IMR-90 (cell line): ENCODE measurements around the gene RGS9. TPM values are rescaled to one million over a fixed set of nuclear protein-coding genes. Genes with fewer than 3 reads are reported as not detected.

Experiments
- ATAC-seq: fragments of 200-7000 bp; cut with Tn5 transposase; 2 replicates; pipeline ENCODE4 v1.9.1; 2020; ENCODE audit warnings: low read depth, mild to moderate bottlenecking, moderate library complexity
- BruUV-seq: library from RNA; stranded (reverse); fragments of 400-500 nt; replicated peaks from 2 replicates; lab custom pipeline; 2021; lab: Mats Ljungman, UMichigan
- CTCF ChIA-PET: fragments of 300-600 bp; formaldehyde crosslinking; extraction: SDS; loops from one replicate; lab custom pipeline; 2021; ENCODE audit warnings: antibody characterized with exemption; lab: Yijun Ruan, JAX
- POLR2A ChIA-PET: fragments of 300-600 bp; sonication (Branson Sonifier 250); formaldehyde crosslinking; loops from one replicate; lab custom pipeline; 2022; ENCODE audit warnings: antibody characterized with exemption; ENCODE audit not compliant: unreplicated experiment; lab: Charles Lee
- DNase-seq: peaks from one replicate; pipeline ENCODE4 v3.0.0; 2013
- H2AFZ ChIP-seq: replicated peaks from 2 replicates; pipeline ENCODE3; 2013; ENCODE audit warnings: low read length, mild to moderate bottlenecking; ENCODE audit not compliant: poor library complexity
- H2AK5ac ChIP-seq: 2 replicates; pipeline ENCODE4 v1.6.1; 2013; ENCODE audit warnings: low read depth, low read length, inconsistent platforms
- H2AK9ac ChIP-seq: replicated peaks from 2 replicates; pipeline ENCODE3; 2013; ENCODE audit warnings: mild to moderate bottlenecking, low read depth, low read length, moderate library complexity; ENCODE audit not compliant: poor library complexity
- H2BK120ac ChIP-seq: 2 replicates; pipeline ENCODE4 v1.6.1; 2013; ENCODE audit warnings: low read depth, low read length, inconsistent platforms
- H2BK15ac ChIP-seq: 3 replicates; pipeline ENCODE4 v1.6.1; 2013; ENCODE audit warnings: low read depth, low read length, inconsistent platforms
- H2BK20ac ChIP-seq: 2 replicates; pipeline ENCODE4 v1.6.1; 2013; ENCODE audit warnings: low read depth, mild to moderate bottlenecking, inconsistent platforms, low read length, moderate library complexity
- H2BK5ac ChIP-seq: 2 replicates; pipeline ENCODE4 v1.6.1; 2013; ENCODE audit warnings: mild to moderate bottlenecking, low read depth, low read length, inconsistent platforms; ENCODE audit not compliant: poor library complexity, severe bottlenecking
- H3K14ac ChIP-seq: replicated peaks from 2 replicates; pipeline ENCODE4 v1.6.1; 2013; ENCODE audit warnings: low read depth, low read length, inconsistent platforms
- H3K18ac ChIP-seq: 2 replicates; pipeline ENCODE4 v1.6.1; 2013; ENCODE audit warnings: low read depth, low read length, control low read depth
- H3K23ac ChIP-seq: 2 replicates; pipeline ENCODE4 v1.6.1; 2013; ENCODE audit warnings: low read depth, low read length, inconsistent platforms
- H3K27ac ChIP-seq: 2 replicates; pipeline ENCODE4 v1.5.1; 2013; ENCODE audit warnings: mild to moderate bottlenecking, control low read depth, low read length; ENCODE audit not compliant: insufficient read depth
- H3K27me3 ChIP-seq: 2 replicates; pipeline ENCODE4 v1.6.1; 2013; ENCODE audit warnings: low read length; ENCODE audit not compliant: control insufficient read depth, insufficient read depth
- H3K36me3 ChIP-seq: 2 replicates; pipeline ENCODE4 v1.6.1; 2013; ENCODE audit warnings: low read length, mixed read lengths; ENCODE audit not compliant: control insufficient read depth, insufficient read depth
- H3K4ac ChIP-seq: 2 replicates; pipeline ENCODE4 v1.6.1; 2013; ENCODE audit warnings: low read depth, low read length, inconsistent platforms
- H3K4me1 ChIP-seq: 2 replicates; pipeline ENCODE4 v1.6.1; 2013; ENCODE audit warnings: low read length, mixed read lengths; ENCODE audit not compliant: control insufficient read depth, insufficient read depth
- H3K4me2 ChIP-seq: 2 replicates; pipeline ENCODE4 v1.6.1; 2013; ENCODE audit warnings: low read depth, mild to moderate bottlenecking, control low read depth, low read length, moderate library complexity
- H3K4me3 ChIP-seq: 2 replicates; pipeline ENCODE4 v1.5.1; 2013; ENCODE audit warnings: low read depth, mild to moderate bottlenecking, control low read depth, low read length, moderate library complexity; ENCODE audit not compliant: insufficient read depth
- H3K56ac ChIP-seq: 2 replicates; pipeline ENCODE4 v1.6.1; 2013; ENCODE audit warnings: low read length, inconsistent platforms; ENCODE audit not compliant: insufficient read depth; ENCODE audit errors: extremely low read depth
- H3K79me1 ChIP-seq, 2 experiments: 2 replicates each; pipeline ENCODE4 v1.6.1; 2013; ENCODE audit warnings: low read length in 2 of 2, inconsistent platforms in 1 of 2, low read depth in 1 of 2
- H3K9ac ChIP-seq: 2 replicates; pipeline ENCODE4 v1.6.1; 2013; ENCODE audit warnings: low read depth, low read length, control low read depth
- H3K9me1 ChIP-seq: 2 replicates; pipeline ENCODE4 v1.6.1; 2013; ENCODE audit warnings: low read length, inconsistent platforms; ENCODE audit not compliant: insufficient read depth
- H3K9me3 ChIP-seq: 2 replicates; pipeline ENCODE4 v1.6.1; 2013; ENCODE audit warnings: low read length; ENCODE audit not compliant: control insufficient read depth, insufficient read depth
- H4K20me1 ChIP-seq: 2 replicates; pipeline ENCODE4 v1.6.1; 2013; ENCODE audit warnings: low read length, inconsistent platforms; ENCODE audit not compliant: insufficient read depth
- H4K5ac ChIP-seq: 2 replicates; pipeline ENCODE4 v1.6.1; 2013; ENCODE audit warnings: mild to moderate bottlenecking, low read depth, low read length, control low read depth
- H4K8ac ChIP-seq, 2 experiments: 2 replicates each; pipeline ENCODE4 v1.6.1; 2013; ENCODE audit warnings: low read depth in 2 of 2, low read length in 2 of 2, control low read depth in 1 of 2, inconsistent platforms in 1 of 2
- H4K91ac ChIP-seq: 2 replicates; pipeline ENCODE4 v1.6.1; 2013; ENCODE audit warnings: low read depth, low read length, inconsistent platforms; ENCODE audit not compliant: insufficient read depth
- BHLHE40 ChIP-seq: fragments of 150-350 bp; IDR thresholded peaks from 2 replicates; pipeline ENCODE4 v1.6.1; 2016; ENCODE audit warnings: mild to moderate bottlenecking, low read depth, low read length
- CEBPB ChIP-seq: IDR thresholded peaks from 2 replicates; pipeline ENCODE4 v1.6.1; 2012; ENCODE audit warnings: low read depth, low read length, improper control_type of control experiment
- CHD1 ChIP-seq: IDR thresholded peaks from 2 replicates; pipeline ENCODE4 v1.6.1; 2012; ENCODE audit warnings: low read depth, low read length, improper control_type of control experiment
- FOS ChIP-seq: fragments of 150-350 bp; IDR thresholded peaks from 2 replicates; pipeline ENCODE4 v1.6.1; 2016; ENCODE audit warnings: low read depth, low read length
- MAFK ChIP-seq: IDR thresholded peaks from 2 replicates; pipeline ENCODE4 v1.6.1; 2012; ENCODE audit warnings: low read depth, low read length, improper control_type of control experiment
- MAZ ChIP-seq: IDR thresholded peaks from 2 replicates; pipeline ENCODE4 v1.6.1; 2012; ENCODE audit warnings: low read depth, mild to moderate bottlenecking, low read length, improper control_type of control experiment, moderate library complexity, borderline replicate concordance
- MXI1 ChIP-seq: IDR thresholded peaks from 2 replicates; pipeline ENCODE4 v1.6.1; 2012; ENCODE audit warnings: low read depth, mild to moderate bottlenecking, low read length, moderate library complexity, borderline replicate concordance
- NFE2L2 ChIP-seq: fragments of 150-350 bp; IDR thresholded peaks from 2 replicates; pipeline ENCODE4 v1.6.1; 2016; ENCODE audit warnings: low read depth, mild to moderate bottlenecking, low read length
- POLR2A ChIP-seq: IDR thresholded peaks from 2 replicates; pipeline ENCODE4 v1.6.1; 2012; ENCODE audit warnings: mild to moderate bottlenecking, low read depth, low read length
- RAD21 ChIP-seq: IDR thresholded peaks from 2 replicates; pipeline ENCODE4 v1.6.1; 2012; ENCODE audit warnings: low read length, improper control_type of control experiment
- RCOR1 ChIP-seq: IDR thresholded peaks from 2 replicates; pipeline ENCODE4 v1.6.1; 2012; ENCODE audit warnings: mild to moderate bottlenecking, low read length, improper control_type of control experiment; ENCODE audit not compliant: insufficient replicate concordance
- RFX5 ChIP-seq: IDR thresholded peaks from 2 replicates; pipeline ENCODE4 v1.8.0; 2012; ENCODE audit warnings: low read depth, mild to moderate bottlenecking, low read length, moderate library complexity
- SMC3 ChIP-seq: fragments of 150-350 bp; IDR thresholded peaks from 2 replicates; pipeline ENCODE4 v1.6.1; 2016; ENCODE audit warnings: low read depth, mild to moderate bottlenecking, antibody characterized with exemption, low read length, moderate library complexity
- WGBS, 2 experiments: methylation state at CpG; one replicate each; pipeline versions ENCODE4 v1.1.5 to v1.1.7; 2013; ENCODE audit warnings: missing lambda C conversion rate in 2 of 2; ENCODE audit not compliant: insufficient read length in 1 of 2; ENCODE audit errors: extremely low coverage in 2 of 2; 5-methylcytosine and 5-hydroxymethylcytosine counted together
- dilution Hi-C: fragments of 300-500 bp; cut with HindIII; formaldehyde crosslinking; loops from one replicate; pipeline ENCODE4 v1.14.3; 2018; ENCODE audit warnings: low sequenced_read_pairs; ENCODE audit not compliant: unreplicated experiment
- in situ Hi-C: fragments of 300-500 bp; cut with MboI; formaldehyde crosslinking; loops from 3 replicates; pipeline ENCODE4 v1.14.3; 2019; ENCODE audit warnings: low sequenced_read_pairs, inconsistent platforms, mixed read lengths
- intact Hi-C: fragments of 100-400 bp; cut with micrococcal nuclease; formaldehyde crosslinking; loops from 2 replicates; pipeline ENCODE4 v1.10.0; 2022
- polyA plus RNA-seq, 3 experiments: library from polyadenylated mRNA; depleted of rRNA; stranded (reverse); fragments of >200 nt; gene quantifications; 2 replicates each; pipeline ENCODE4 v1.2.3, GENCODE V29; 2012; ENCODE audit warnings: low replicate concordance in 1 of 3
- total RNA-seq: library from RNA; depleted of rRNA; stranded (reverse); fragments of >200 nt; gene quantifications from 2 replicates; pipeline ENCODE4 v1.2.3, GENCODE V29; 2012
- TF ChIP-seq, protein P1 (sequence below): fragments of 150-350 bp; IDR thresholded peaks from 2 replicates; pipeline ENCODE4 v1.6.1; 2017; ENCODE audit warnings: mild to moderate bottlenecking, antibody characterized with exemption, low read length, low read depth
- TF ChIP-seq, protein P2 (sequence below): fragments of 150-350 bp; IDR thresholded peaks from 2 replicates; pipeline ENCODE4 v1.6.1; 2016; ENCODE audit warnings: low read depth, mild to moderate bottlenecking, low read length, moderate library complexity, borderline replicate concordance
- TF ChIP-seq, protein P3 (sequence below): conservative IDR thresholded peaks from 2 replicates; pipeline ENCODE4 v1.5.1; 2012; ENCODE audit warnings: mild to moderate bottlenecking, low read depth, low read length, improper control_type of control experiment

RGS9 gene
- total and polyA plus RNA-seq, 2 of the 4 experiments (the other 2 are of a cell fraction) = 0.90 to 1.1 TPM

DNA sequence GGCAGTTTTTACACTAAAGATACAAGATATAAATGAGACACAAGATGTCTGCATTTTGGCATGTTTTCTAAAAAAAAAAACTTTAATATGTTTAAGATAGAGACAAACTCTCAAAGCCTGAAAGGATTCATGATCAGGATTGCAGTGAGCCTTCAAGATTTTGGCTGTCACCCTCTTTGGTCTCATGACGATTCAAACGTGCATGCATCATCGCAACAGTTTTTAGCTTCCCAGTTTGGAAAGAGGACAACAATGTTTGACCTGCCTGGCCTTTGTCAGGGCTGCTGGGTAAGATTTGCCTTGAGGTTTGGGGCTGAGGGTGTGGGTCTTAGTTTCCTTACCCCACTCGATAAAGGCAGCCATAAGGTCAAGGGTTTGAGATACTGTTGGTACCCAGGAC is 134.1 kb downstream of the RGS9 start:
- no peak overlapping the region for H2AFZ ChIP-seq
- POLR2A ChIA-PET = no interaction called here

More for the DNA sequence above, 134.1 kb downstream of the RGS9 start:
- DNase-seq (no peak), ATAC-seq (no peak)
- H4K8ac ChIP-seq = no peak overlapping the region
- H2AK9ac ChIP-seq = no peak overlapping the region
- no peaks in the 10 kb centered on the region for H4K20me1 ChIP-seq
- no peak overlapping the region for H3K4me3 ChIP-seq
- peaks cover 3% of the 10 kb centered on the region for H3K27me3 ChIP-seq
- H2AK5ac ChIP-seq = no peak overlapping the region
- no peak overlapping the region for H3K4ac ChIP-seq
- H2BK20ac ChIP-seq = no peak overlapping the region
- H2BK15ac ChIP-seq = no peak overlapping the region
- intact Hi-C loops (no loop called here), dilution Hi-C loops (no loop called here), in situ Hi-C loops (no loop called here)
- no peak overlapping the region for H3K9ac ChIP-seq
- no peak overlapping the region for H4K91ac ChIP-seq
- BruUV-seq = no TSS peak
- H3K9me1 ChIP-seq = no peaks in the 10 kb centered on the region
- TF ChIP-seq RFX5 = no peak
- TF ChIP-seq MAZ = no peak
- TF ChIP-seq CEBPB = no peak
- TF ChIP-seq, protein P1, sequence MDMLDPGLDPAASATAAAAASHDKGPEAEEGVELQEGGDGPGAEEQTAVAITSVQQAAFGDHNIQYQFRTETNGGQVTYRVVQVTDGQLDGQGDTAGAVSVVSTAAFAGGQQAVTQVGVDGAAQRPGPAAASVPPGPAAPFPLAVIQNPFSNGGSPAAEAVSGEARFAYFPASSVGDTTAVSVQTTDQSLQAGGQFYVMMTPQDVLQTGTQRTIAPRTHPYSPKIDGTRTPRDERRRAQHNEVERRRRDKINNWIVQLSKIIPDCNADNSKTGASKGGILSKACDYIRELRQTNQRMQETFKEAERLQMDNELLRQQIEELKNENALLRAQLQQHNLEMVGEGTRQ = no peak
- no peak for TF ChIP-seq MAFK
- TF ChIP-seq RCOR1 = no peak
- no peak for TF ChIP-seq MXI1
- TF ChIP-seq, protein P2, sequence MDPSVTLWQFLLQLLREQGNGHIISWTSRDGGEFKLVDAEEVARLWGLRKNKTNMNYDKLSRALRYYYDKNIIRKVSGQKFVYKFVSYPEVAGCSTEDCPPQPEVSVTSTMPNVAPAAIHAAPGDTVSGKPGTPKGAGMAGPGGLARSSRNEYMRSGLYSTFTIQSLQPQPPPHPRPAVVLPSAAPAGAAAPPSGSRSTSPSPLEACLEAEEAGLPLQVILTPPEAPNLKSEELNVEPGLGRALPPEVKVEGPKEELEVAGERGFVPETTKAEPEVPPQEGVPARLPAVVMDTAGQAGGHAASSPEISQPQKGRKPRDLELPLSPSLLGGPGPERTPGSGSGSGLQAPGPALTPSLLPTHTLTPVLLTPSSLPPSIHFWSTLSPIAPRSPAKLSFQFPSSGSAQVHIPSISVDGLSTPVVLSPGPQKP = no peak
- TF ChIP-seq NFE2L2 = no peak
- TF ChIP-seq RAD21 = no peak
- TF ChIP-seq POLR2A = no peak
- TF ChIP-seq SMC3 = no peak
- TF ChIP-seq BHLHE40 = no peak
- no peak for TF ChIP-seq FOS
- TF ChIP-seq, protein P3, sequence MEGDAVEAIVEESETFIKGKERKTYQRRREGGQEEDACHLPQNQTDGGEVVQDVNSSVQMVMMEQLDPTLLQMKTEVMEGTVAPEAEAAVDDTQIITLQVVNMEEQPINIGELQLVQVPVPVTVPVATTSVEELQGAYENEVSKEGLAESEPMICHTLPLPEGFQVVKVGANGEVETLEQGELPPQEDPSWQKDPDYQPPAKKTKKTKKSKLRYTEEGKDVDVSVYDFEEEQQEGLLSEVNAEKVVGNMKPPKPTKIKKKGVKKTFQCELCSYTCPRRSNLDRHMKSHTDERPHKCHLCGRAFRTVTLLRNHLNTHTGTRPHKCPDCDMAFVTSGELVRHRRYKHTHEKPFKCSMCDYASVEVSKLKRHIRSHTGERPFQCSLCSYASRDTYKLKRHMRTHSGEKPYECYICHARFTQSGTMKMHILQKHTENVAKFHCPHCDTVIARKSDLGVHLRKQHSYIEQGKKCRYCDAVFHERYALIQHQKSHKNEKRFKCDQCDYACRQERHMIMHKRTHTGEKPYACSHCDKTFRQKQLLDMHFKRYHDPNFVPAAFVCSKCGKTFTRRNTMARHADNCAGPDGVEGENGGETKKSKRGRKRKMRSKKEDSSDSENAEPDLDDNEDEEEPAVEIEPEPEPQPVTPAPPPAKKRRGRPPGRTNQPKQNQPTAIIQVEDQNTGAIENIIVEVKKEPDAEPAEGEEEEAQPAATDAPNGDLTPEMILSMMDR = no peak
- no peak for TF ChIP-seq CHD1
- H3K27ac ChIP-seq = no peak overlapping the region
- CTCF ChIA-PET = no interaction called here
- H3K9me3 ChIP-seq = no peaks in the 10 kb centered on the region
- H3K4me1 ChIP-seq = peaks cover 1% of the 10 kb centered on the region; the same call in 1 of the 2 replicates
- no peak overlapping the region for H4K5ac ChIP-seq
- H3K18ac ChIP-seq = no peak overlapping the region
- H2BK5ac ChIP-seq = no peak overlapping the region
- no peak overlapping the region for H3K14ac ChIP-seq
- no peaks in the 10 kb centered on the region for H3K79me1 ChIP-seq
- no peak overlapping the region for H3K4me2 ChIP-seq
- no peaks in the 10 kb centered on the region for H3K36me3 ChIP-seq
- H3K56ac ChIP-seq = no peak overlapping the region
- WGBS, 2 experiments = no CpG with 5 or more reads among the region's 4 CpGs
- H2BK120ac ChIP-seq = no peak overlapping the region
- H3K23ac ChIP-seq = no peak overlapping the region
